Omental fat pad (tissue), 4 donors: ENCODE data around the gene KCNQ1. TPM values are rescaled to one million over a fixed set of nuclear protein-coding genes. Genes with fewer than 3 reads are reported as not detected.

ENCODE experiments used
- ATAC-seq: fragments of 150-250 bp; one replicate; pipeline ENCODE4 v1.9.1; 2016; ENCODE audit warnings: mild to moderate bottlenecking, moderate library complexity; ENCODE audit not compliant: low FRiP score
- DNase-seq: peaks from one replicate; pipeline ENCODE4 v3.0.0-alpha.2; 2019; ENCODE audit warnings: low spot score
- total RNA-seq, 4 donors: library from RNA; depleted of rRNA; stranded (reverse); fragments of >200 nt; gene quantifications; one replicate each; pipeline ENCODE4 v1.1.0, GENCODE V29; 2016
- TF ChIP-seq, protein P1 (sequence below), 3 donors: fragments of 450-650 bp; IDR thresholded peaks; one replicate each; pipeline ENCODE4 v1.5.1; 2016 to 2017; ENCODE audit warnings: antibody characterized with exemption in 3 of 3, mild to moderate bottlenecking in 3 of 3, moderate library complexity in 2 of 3

KCNQ1 gene
- total RNA-seq, 4 donors from 2014 or later: 4.5 to 5.9 (median 5.2) TPM

DNA sequence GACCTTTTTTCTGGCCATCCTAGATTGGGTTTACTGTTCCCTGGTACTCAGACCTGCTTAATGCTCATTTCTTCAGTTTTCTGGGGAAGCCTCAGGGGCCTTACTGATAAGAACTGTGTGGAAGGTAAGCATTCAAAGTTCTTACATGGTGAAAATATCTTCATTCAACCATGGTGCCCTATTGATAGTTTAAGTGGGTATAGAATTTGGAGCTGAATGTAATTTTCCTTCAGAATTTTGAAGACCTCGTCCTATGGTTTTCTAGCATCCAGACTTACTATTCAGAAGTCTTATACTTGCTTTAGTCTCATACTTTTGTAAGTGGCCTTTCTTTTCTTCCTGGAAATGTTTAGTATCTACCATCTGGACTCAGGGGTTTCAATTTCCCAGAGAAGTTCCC, 365.0 kb downstream of the KCNQ1 start:
- ATAC-seq (no peak), DNase-seq (no peak)
- TF ChIP-seq, protein P1, sequence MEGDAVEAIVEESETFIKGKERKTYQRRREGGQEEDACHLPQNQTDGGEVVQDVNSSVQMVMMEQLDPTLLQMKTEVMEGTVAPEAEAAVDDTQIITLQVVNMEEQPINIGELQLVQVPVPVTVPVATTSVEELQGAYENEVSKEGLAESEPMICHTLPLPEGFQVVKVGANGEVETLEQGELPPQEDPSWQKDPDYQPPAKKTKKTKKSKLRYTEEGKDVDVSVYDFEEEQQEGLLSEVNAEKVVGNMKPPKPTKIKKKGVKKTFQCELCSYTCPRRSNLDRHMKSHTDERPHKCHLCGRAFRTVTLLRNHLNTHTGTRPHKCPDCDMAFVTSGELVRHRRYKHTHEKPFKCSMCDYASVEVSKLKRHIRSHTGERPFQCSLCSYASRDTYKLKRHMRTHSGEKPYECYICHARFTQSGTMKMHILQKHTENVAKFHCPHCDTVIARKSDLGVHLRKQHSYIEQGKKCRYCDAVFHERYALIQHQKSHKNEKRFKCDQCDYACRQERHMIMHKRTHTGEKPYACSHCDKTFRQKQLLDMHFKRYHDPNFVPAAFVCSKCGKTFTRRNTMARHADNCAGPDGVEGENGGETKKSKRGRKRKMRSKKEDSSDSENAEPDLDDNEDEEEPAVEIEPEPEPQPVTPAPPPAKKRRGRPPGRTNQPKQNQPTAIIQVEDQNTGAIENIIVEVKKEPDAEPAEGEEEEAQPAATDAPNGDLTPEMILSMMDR (IDR thresholded peaks at IDR 0.05): no peak

DNA sequence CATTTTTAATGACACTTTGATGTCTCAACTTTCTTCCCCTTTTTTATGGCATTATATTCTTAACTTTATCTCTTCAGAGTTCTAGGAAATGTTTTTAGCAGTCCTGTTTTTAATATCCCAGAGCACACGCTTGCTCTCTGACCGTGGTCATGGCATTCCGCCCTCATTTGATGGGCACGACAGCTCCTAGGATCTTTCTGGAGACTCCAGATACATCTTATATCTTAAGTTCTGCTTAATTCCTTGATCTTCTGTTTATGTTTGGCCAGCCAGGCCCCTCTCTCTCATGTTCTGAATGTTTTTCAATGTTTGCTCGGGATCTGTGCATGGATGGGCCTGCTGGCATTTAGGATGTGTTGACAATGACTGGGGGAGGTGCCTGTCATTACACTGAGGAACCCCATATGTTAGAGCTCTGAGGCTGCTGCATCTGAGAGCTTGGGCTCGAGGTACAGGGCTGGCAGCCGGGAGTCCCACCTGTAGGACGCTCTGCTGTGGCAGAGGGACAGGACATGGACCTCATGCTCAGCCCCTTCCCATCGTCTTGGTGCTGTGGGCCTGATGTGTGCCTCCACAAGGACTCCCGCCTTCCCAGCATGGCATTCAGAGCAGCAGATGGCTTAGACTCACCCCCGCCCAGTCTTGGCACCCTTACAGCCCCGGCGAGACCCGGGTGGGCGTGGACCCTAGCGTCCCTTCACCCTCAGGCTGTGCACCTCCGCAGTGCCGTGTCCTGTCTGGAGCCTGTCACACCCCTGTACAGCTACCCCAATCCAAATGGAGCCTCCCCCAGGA, 365.8 kb downstream of the KCNQ1 start:
- ATAC-seq (no peak), DNase-seq (no peak)
- TF ChIP-seq, protein P1 (IDR thresholded peaks at IDR 0.05): no peak

DNA sequence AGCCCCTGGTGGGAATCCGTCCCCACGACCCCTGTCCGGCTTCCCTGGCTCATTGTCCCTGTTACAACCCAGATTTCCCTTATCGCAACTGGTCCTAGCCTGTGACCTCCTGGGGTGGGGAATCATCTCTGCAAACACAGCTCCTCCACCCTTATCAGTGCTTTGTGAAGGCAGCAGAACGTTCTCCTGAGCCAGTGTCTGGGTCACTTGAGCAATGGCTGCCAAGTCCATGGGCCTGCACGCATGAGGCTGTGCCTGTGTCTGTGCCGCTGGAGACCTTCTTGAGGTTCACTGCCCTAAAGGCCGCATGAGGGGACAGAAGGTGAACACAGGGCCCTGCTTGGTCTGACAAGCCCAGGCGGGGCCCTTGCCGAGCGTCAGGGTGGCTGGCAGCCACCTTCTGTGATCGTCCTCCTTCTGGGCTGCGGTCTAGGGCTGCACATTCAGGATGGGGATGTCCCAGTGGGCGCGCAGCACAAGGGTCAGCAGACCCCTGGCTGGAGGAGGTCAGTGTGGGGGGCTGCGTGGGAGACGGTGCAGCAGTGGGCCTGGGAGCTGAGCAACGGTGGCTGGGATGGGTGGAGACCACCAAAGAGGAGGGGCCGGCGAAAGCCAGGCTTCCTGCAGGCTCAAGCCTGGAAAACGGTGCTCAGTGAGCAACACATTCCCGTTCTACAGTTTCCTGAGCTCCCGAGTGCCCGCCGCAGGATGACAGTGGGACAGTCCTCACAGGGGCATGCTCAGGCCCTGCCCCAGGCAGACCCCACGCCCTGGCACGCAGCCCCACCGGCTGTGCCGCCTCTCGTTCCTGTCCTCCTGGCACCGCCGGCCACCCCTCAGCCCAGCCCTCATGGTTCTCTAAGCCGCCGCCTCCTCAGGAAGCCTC, 366.6 kb downstream of the KCNQ1 start:
- no peak for ATAC-seq
- TF ChIP-seq, protein P1 (IDR thresholded peaks at IDR 0.05): no peak
- no peak for DNase-seq

DNA sequence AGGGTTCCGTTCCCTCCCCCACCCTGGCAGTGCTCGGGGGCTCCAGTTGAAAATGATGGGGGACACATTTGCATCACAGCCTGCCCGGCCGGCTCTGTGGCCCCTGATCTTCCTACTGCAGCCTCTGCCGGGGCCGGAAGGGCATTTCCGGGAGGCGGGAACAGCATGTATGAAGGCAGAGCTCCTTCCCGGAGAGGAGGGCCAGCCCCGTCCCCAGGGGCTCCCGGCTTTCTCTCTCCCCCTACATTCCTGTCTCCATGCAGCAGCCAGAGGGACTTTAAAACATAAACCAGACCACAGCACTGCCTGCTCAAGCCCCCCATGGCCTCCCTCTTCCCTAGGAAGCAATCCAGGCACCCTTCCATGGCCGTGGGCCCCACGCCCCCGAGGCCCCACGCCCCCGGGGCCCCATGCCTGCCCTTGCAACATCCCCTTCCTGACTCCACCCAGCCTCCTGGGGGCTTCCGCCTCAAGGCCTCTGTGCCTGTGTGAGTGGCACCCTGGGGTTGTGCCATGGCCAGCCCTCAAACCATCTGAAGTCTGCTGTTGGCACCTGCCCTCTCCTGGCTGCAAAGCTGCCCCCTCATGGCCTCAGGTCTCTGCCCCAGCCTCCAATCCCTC, 367.7 kb downstream of the KCNQ1 start:
- TF ChIP-seq, protein P1 (IDR thresholded peaks at IDR 0.05): no peak
- no peak for DNase-seq
- peak; percentile 17 for ATAC-seq

DNA sequence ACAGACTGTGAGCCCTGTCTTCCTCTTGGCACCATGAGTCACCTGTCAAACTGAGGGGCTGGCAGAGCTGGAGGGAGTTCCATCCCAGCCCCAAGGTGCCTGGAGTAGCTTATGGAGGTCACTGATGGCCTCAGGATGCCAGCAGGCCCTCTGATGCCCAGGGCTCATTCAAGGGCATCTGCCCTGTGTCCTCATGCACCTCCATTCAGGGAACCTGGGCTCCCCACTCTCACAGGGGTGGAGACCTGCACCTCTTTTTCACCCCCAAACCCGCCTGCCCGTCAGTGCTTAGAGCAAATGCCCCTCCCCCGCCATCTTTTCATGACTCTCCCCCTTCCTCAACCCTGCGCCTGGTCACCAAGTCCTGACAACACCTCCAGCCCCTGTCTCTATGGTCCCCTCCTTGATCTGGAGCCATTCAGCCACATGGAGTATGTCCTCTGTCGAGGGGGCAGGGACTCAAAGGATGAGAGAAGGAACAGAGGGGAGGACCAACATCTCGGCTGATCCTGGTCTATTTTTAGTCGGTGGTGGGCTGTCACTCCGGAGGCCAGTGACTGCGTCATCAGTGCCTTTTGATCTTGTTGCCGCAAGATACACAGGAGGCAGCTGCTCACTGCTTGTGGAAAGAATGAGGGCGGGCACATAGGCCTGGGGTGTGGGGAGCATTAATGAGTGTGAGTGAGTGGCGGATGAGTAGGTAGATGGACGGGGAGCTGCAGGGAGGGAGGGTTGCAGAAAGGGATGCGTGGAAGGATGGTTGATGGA, 368.5 kb downstream of the KCNQ1 start:
- ATAC-seq (no peak), DNase-seq (no peak)
- TF ChIP-seq, protein P1 (IDR thresholded peaks at IDR 0.05): no peak

DNA sequence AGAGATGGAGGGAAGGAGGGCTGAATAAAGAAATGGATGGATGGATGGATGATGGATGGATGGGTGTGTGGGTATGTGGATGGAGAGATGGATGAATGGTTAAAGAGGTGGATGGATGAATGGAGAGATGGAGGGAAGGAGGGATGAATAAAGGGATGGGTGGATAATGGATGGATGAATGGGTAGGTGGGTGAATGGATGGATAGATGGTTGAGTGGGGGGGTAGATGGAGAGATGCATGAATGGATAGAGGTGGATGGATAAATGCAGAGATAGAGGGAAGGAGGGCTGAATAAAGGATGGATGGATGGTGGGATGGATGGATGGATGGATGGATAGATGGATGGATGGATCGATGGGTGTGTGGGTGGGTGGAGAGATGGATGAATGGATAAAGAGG, 369.2 kb downstream of the KCNQ1 start:
- ATAC-seq (no peak), DNase-seq (no peak)
- TF ChIP-seq, protein P1 (IDR thresholded peaks at IDR 0.05): no peak
